Smooth muscle cell (in vitro differentiated cells): Measurements from ENCODE around the gene TRUB1. TPM values are rescaled to one million over a fixed set of nuclear protein-coding genes. Genes with fewer than 3 reads are reported as not detected.

Experiments used
- DNase-seq: peaks from one replicate; lab custom pipeline; 2025; ENCODE audit not compliant: unreplicated experiment; lab: John Stamatoyannopoulos, UW
- H2AFZ ChIP-seq: fragments of 200-600 bp; sonication (generic); 2 replicates; pipeline ENCODE4 v1.6.0; 2016; ENCODE audit warnings: antibody characterized with exemption, low read depth, mild to moderate bottlenecking
- H3F3A ChIP-seq: fragments of 200-600 bp; sonication (generic); 2 replicates; pipeline ENCODE4 v1.6.0; 2017; ENCODE audit warnings: antibody characterized with exemption, low read depth
- H3K27ac ChIP-seq: fragments of 200-600 bp; sonication (generic); 2 replicates; pipeline ENCODE4 v1.5.1; 2016; ENCODE audit warnings: low read depth, mild to moderate bottlenecking
- H3K27me3 ChIP-seq: fragments of 200-600 bp; sonication (generic); 2 replicates; pipeline ENCODE4 v1.6.1; 2016; ENCODE audit warnings: low read depth, mild to moderate bottlenecking
- H3K36me3 ChIP-seq: fragments of 200-600 bp; sonication (generic); 2 replicates; pipeline ENCODE4 v1.5.1; 2016; ENCODE audit warnings: low read depth
- H3K4me1 ChIP-seq: fragments of 200-600 bp; sonication (generic); 2 replicates; pipeline ENCODE4 v1.5.1; 2016; ENCODE audit warnings: low read depth
- H3K4me2 ChIP-seq: fragments of 200-600 bp; sonication (generic); 2 replicates; pipeline ENCODE4 v1.6.0; 2016; ENCODE audit warnings: mild to moderate bottlenecking
- H3K4me3 ChIP-seq: fragments of 200-600 bp; sonication (generic); 2 replicates; pipeline ENCODE4 v1.5.1; 2016; ENCODE audit warnings: mild to moderate bottlenecking
- H3K79me2 ChIP-seq: fragments of 200-600 bp; sonication (generic); 2 replicates; pipeline ENCODE4 v1.6.0; 2016; ENCODE audit warnings: low read depth, mild to moderate bottlenecking
- H3K9ac ChIP-seq: fragments of 200-600 bp; sonication (generic); 2 replicates; pipeline ENCODE4 v1.6.0; 2016; ENCODE audit warnings: low read depth
- H3K9me3 ChIP-seq: fragments of 200-600 bp; sonication (generic); replicated peaks from 2 replicates; pipeline ENCODE4 v1.5.1; 2016; ENCODE audit warnings: low read depth
- H4K20me1 ChIP-seq: fragments of 200-600 bp; sonication (generic); 2 replicates; pipeline ENCODE4 v1.6.0; 2016; ENCODE audit warnings: low read depth
- CTCF ChIP-seq: fragments of 200-600 bp; sonication (generic); IDR thresholded peaks from 2 replicates; pipeline ENCODE4 v1.5.1; 2017; ENCODE audit warnings: borderline replicate concordance, mild to moderate bottlenecking, antibody characterized with exemption; ENCODE audit not compliant: insufficient read depth, poor library complexity, severe bottlenecking
- WGBS: methylation state at CpG from one replicate; pipeline ENCODE4 v1.1.7; 2016; ENCODE audit warnings: low lambda C conversion rate; 5-methylcytosine and 5-hydroxymethylcytosine counted together
- polyA plus RNA-seq: library from polyadenylated mRNA; unstranded; fragments of >200 nt; fragmentation: Nextera tagmentation; extraction: Ambion mirVana; gene quantifications from 2 replicates; pipeline ENCODE4 v1.2.1, GENCODE V29; 2016
- total RNA-seq: library from RNA; depleted of rRNA; stranded (reverse); fragments of >200 nt; gene quantifications from 2 replicates; pipeline ENCODE4 v1.2.3, GENCODE V29; 2014

Gene TRUB1
- total and polyA plus RNA-seq, 2 experiments from 2014 or later = 10.8 to 25.4 TPM

DNA sequence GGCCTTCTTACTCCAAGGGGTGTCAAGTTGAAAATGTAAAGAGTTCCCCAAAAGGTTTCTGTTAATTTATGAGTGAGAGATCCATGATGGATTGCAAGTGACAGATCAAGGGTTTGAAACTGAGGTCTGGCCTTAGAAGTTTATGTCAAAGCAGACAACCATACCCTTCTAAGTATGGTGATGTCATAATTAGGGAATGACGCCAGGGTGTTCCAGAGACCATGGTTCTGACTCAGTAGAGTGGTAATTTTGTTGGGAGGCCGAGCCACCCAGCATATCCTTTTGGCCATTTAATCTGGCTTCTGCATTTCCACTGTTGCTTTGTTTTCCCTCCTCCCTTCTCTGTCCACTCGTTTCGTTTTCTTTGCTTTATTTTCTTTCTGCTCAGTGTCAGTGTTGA, 2.7 kb downstream of the TRUB1 start:
- Histone ChIP-seq H3K79me2 (peaks cover 50% of the 10 kb centered on the region), H3K4me2 (peak overlapping the region; percentile 7)

GRCh38 chr10:114943000-114943399, 5.0 kb downstream of the TRUB1 start:
- H3K9me3 ChIP-seq = no peaks in the 10 kb centered on the region
- no peak for DNase-seq
- no peak overlapping the region for H3K4me3 ChIP-seq
- H3K79me2 ChIP-seq = peaks cover 71% of the 10 kb centered on the region
- no peaks in the 10 kb centered on the region for H3K27me3 ChIP-seq
- H3K36me3 ChIP-seq = no peaks in the 10 kb centered on the region
- no peak for TF ChIP-seq CTCF
- H2AFZ ChIP-seq = no peak overlapping the region
- H3K4me2 ChIP-seq = no peak overlapping the region
- 52% methylated on average over 5 of the region's 5 CpGs for WGBS
- peaks cover 12% of the 10 kb centered on the region for H3K4me1 ChIP-seq
- H3K9ac ChIP-seq = no peak overlapping the region
- H3K27ac ChIP-seq = no peak overlapping the region
- H4K20me1 ChIP-seq = peaks cover 15% of the 10 kb centered on the region
- no peaks in the 10 kb centered on the region for H3F3A ChIP-seq

More for the DNA sequence above, 2.7 kb downstream of the TRUB1 start:
- Histone ChIP-seq H3K9me3 (no peaks in the 10 kb centered on the region), H4K20me1 (no peaks in the 10 kb centered on the region), H3K4me1 (peaks cover 12% of the 10 kb centered on the region), H3K27me3 (no peaks in the 10 kb centered on the region), H3K27ac (no peak overlapping the region), H3K36me3 (no peaks in the 10 kb centered on the region), H3K9ac (no peak overlapping the region), H3F3A (no peaks in the 10 kb centered on the region), H2AFZ (no peak overlapping the region), H3K4me3 (no peak overlapping the region)
- no peak for DNase-seq
- TF ChIP-seq CTCF = no peak
- 35% methylated on average over 4 of the region's 4 CpGs for WGBS

- no peak for DNase-seq
- H4K20me1 ChIP-seq = peaks cover 54% of the 10 kb centered on the region
- peaks cover 27% of the 10 kb centered on the region for H3K79me2 ChIP-seq
- no peak overlapping the region for H3K27ac ChIP-seq
- H3K4me2 ChIP-seq = no peak overlapping the region
- no peak overlapping the region for H2AFZ ChIP-seq
- H3K9ac ChIP-seq = no peak overlapping the region
- no peaks in the 10 kb centered on the region for H3K9me3 ChIP-seq
- H3K4me1 ChIP-seq = no peaks in the 10 kb centered on the region
- no peak overlapping the region for H3K4me3 ChIP-seq
- H3K27me3 ChIP-seq = no peaks in the 10 kb centered on the region
- 93% methylated on average over 4 of the region's 4 CpGs for WGBS
- TF ChIP-seq CTCF = no peak
- no peaks in the 10 kb centered on the region for H3F3A ChIP-seq
- H3K36me3 ChIP-seq = peaks cover 3% of the 10 kb centered on the region
These were observed 15.1 kb downstream of the TRUB1 start for GRCh38 chr10:114953047-114953446.

- Histone ChIP-seq H3K4me2 (no peak overlapping the region), H3K79me2 (peaks cover 22% of the 10 kb centered on the region)
- 93% methylated on average over 4 of the region's 4 CpGs for WGBS
These were observed 18.0 kb downstream of the TRUB1 start for GRCh38 chr10:114955984-114956383.

More at GRCh38 chr10:114955984-114956383, 18.0 kb downstream of the TRUB1 start:
- Histone ChIP-seq H3K4me1 (no peaks in the 10 kb centered on the region), H4K20me1 (peaks cover 47% of the 10 kb centered on the region), H3K9me3 (no peaks in the 10 kb centered on the region), H3K9ac (no peak overlapping the region), H3K27me3 (no peaks in the 10 kb centered on the region), H3F3A (no peaks in the 10 kb centered on the region), H3K36me3 (peaks cover 5% of the 10 kb centered on the region), H3K27ac (no peak overlapping the region), H3K4me3 (no peak overlapping the region), H2AFZ (no peak overlapping the region)
- TF ChIP-seq CTCF = no peak
- no peak for DNase-seq
